ENCODE data around the gene BCAS3. TPM values are rescaled to one million over a fixed set of nuclear protein-coding genes. Genes with fewer than 3 reads are reported as not detected.

The BCAS3 gene
- total RNA-seq, 1 experiment from 2014 or later = 26.3 TPM

- peaks cover 12 to 13% of the 10 kb centered on the region in 2 experiments; a peak in 3 of 4 replicates for H3K4me1 ChIP-seq (ENCODE audit: control insufficient read depth in 1 of 2, insufficient read depth in 2 of 2, low read length in 2 of 2)
- intact Hi-C loops (cut with micrococcal nuclease) = no loop called here
- H3K9me3 ChIP-seq (ENCODE audit: control insufficient read depth in 1 of 2, insufficient read depth in 1 of 2, low read depth in 1 of 2, low read length in 2 of 2) = no peaks in the 10 kb centered on the region
- CTCF ChIA-PET = interaction anchor here (2.6 kb wide), 1 partner anchor 675 kb away, joined by 14 read pairs; no protein-coding TSS in a partner anchor
- no peak for TF ChIP-seq CEBPB (IDR thresholded peaks at IDR 0.05; ENCODE audit: low read depth)
- no peak for TF ChIP-seq ZBTB33 (IDR thresholded peaks at IDR 0.05; ENCODE audit: extremely low read depth, insufficient replicate concordance, low read length)
- no peak for TF ChIP-seq YY1 (IDR thresholded peaks at IDR 0.05; ENCODE audit: extremely low read depth, insufficient replicate concordance, low read depth, low read length)
- no peak for TF ChIP-seq TCF7L2 (IDR thresholded peaks at IDR 0.05; ENCODE audit: borderline replicate concordance, extremely low read depth, insufficient read depth, insufficient read length)
- no peak for TF ChIP-seq SP1 (IDR thresholded peaks at IDR 0.05; ENCODE audit: low read depth)
- no peak for TF ChIP-seq EZH2phosphoT487 (IDR thresholded peaks at IDR 0.05; ENCODE audit: borderline replicate concordance)
- TF ChIP-seq FOSL1 (IDR thresholded peaks at IDR 0.05; ENCODE audit: low read depth) = no peak
- no peak for TF ChIP-seq SRF (IDR thresholded peaks at IDR 0.05; ENCODE audit: low read depth)
- TF ChIP-seq ZNF274 (IDR thresholded peaks at IDR 0.05; ENCODE audit: low read depth, low read length) = no peak
- no peak for TF ChIP-seq ATF3 (IDR thresholded peaks at IDR 0.05)
- no peak for TF ChIP-seq JUND (IDR thresholded peaks at IDR 0.05)
- TF ChIP-seq RAD21 (IDR thresholded peaks at IDR 0.05; ENCODE audit: low read depth) = no peak
- TF ChIP-seq CTCF (IDR thresholded peaks at IDR 0.05 in 2 of 3, conservative IDR thresholded peaks at IDR 0.05 in 1 of 3; ENCODE audit: borderline replicate concordance in 1 of 3, insufficient read depth in 1 of 3, low read depth in 2 of 3, low read length in 2 of 3) = no peak
- no peak for TF ChIP-seq ELF1 (IDR thresholded peaks at IDR 0.05; ENCODE audit: borderline replicate concordance, low read depth)
- no peak for TF ChIP-seq POLR2A (IDR thresholded peaks at IDR 0.05; ENCODE audit: borderline replicate concordance, extremely low read depth, insufficient read depth, insufficient read length)
- no peak for TF ChIP-seq EZH2 (IDR thresholded peaks at IDR 0.05)
- TF ChIP-seq CBX3 (IDR thresholded peaks at IDR 0.05; ENCODE audit: low read depth) = no peak
- no peak for TF ChIP-seq POLR2AphosphoS5 (IDR thresholded peaks at IDR 0.05; ENCODE audit: low read depth, low read length)
- H3K9ac ChIP-seq (ENCODE audit: low read length) = no peak overlapping the region
- DNase-seq (ENCODE audit: low read depth, low spot score) = no peak
- POLR2A ChIA-PET = no interaction called here
- H2AFZ ChIP-seq (ENCODE audit: low read depth, low read length, poor library complexity, severe bottlenecking) = no peak overlapping the region
- H3K79me2 ChIP-seq (ENCODE audit: insufficient read depth, low read length) = no peaks in the 10 kb centered on the region
- no peaks in the 10 kb centered on the region for H3K36me3 ChIP-seq (ENCODE audit: control insufficient read depth in 1 of 2, insufficient read depth in 2 of 2, low read length in 2 of 2)
- no peak overlapping the region for H3K27ac ChIP-seq (ENCODE audit: low read depth, low read length)
- no peaks in the 10 kb centered on the region for H3K27me3 ChIP-seq (ENCODE audit: insufficient read depth, low read length)
- H3K9me2 ChIP-seq (ENCODE audit: insufficient read depth) = no peaks in the 10 kb centered on the region
- H3K4me2 ChIP-seq (ENCODE audit: low read length) = no peak overlapping the region
- RAD21 ChIA-PET (ENCODE audit: low non-redundant PET in 1 of 2, low total read pairs in 2 of 2, uncharacterized antibody in 2 of 2, unreplicated experiment in 2 of 2) = no interaction called here
- H4K20me1 ChIP-seq (ENCODE audit: insufficient read depth) = no peaks in the 10 kb centered on the region
- BruUV-seq (replicated peaks) = no TSS peak
- no peak for ATAC-seq
- H3K4me3 ChIP-seq (replicated peaks in 1 of 2; ENCODE audit: low read depth in 1 of 2, low read length in 2 of 2) = no peak overlapping the region
These were observed 717.8 kb downstream of the BCAS3 start for GRCh38 chr17:61395409-61395982.

Data from HCT116 (cell line).